DOHH2 (cell line): ENCODE data around the gene MAST2.

Experiments
- CTCF ChIP-seq: fragments of 200-600 bp; sonication (generic); IDR thresholded peaks from one replicate; pipeline ENCODE4 v1.5.1; 2014; ENCODE audit warnings: antibody characterized with exemption, mild to moderate bottlenecking, low read depth, low read length; ENCODE audit not compliant: poor library complexity, severe bottlenecking
- EZH2phosphoT487 ChIP-seq: fragments of 200-600 bp; sonication (generic); IDR thresholded peaks from 2 replicates; pipeline ENCODE4 v1.6.1; 2017; ENCODE audit warnings: borderline replicate concordance, mild to moderate bottlenecking, antibody characterized with exemption, low read length, moderate library complexity, mixed read lengths

- no peak for TF ChIP-seq CTCF
- no peak for TF ChIP-seq EZH2phosphoT487
Measured at GRCh38 chr1:45876000-45876617, 72.7 kb downstream of the MAST2 start.
